ENCODE measurements around the gene TFIP11. TPM values are rescaled to one million over a fixed set of nuclear protein-coding genes. Genes with fewer than 3 reads are reported as not detected.

Gene TFIP11
- total and polyA plus RNA-seq, 5 donors from 2014 or later, result 31.9 to 109 (median 40.8) TPM

- H3K27ac Mint-ChIP-seq, result no peak overlapping the region
- ATAC-seq (ENCODE audit: low read depth in 2 of 2), result no peak
- Histone ChIP-seq H3K27me3 (ENCODE audit: control insufficient read depth, insufficient read depth, low read length) (no peaks in the 10 kb centered on the region), H3K36me3 (ENCODE audit: control insufficient read depth, insufficient read depth, low read length) (peaks cover 38% of the 10 kb centered on the region), H3K9me3 (ENCODE audit: control insufficient read depth in 2 of 2, low read length in 2 of 2) (no peaks in the 10 kb centered on the region), H3K4me3 (ENCODE audit: low read depth, low read length) (no peak overlapping the region), H3K27ac (ENCODE audit: insufficient read depth, low read length, poor library complexity, severe bottlenecking) (no peak overlapping the region), H3K4me1 (ENCODE audit: control insufficient read depth, insufficient read depth, low read length, poor library complexity, severe bottlenecking) (no peaks in the 10 kb centered on the region)
- no peaks in the 10 kb centered on the region for H3K27me3 Mint-ChIP-seq
- H3K36me3 Mint-ChIP-seq, result peaks cover 32% of the 10 kb centered on the region
- DNase-seq, result no peak
- H3K9me3 Mint-ChIP-seq, result peaks cover 0 to 2% (median 0%) of the 10 kb centered on the region in 7 donors
- no peak overlapping the region for H3K4me3 Mint-ChIP-seq
- H3K4me1 Mint-ChIP-seq, result no peaks in the 10 kb centered on the region
Observed at GRCh38 chr22:26452236-26453016, 59.8 kb downstream of the TFIP11 start.

GRCh38 chr22:26450453-26451185 is 61.7 kb downstream of the TFIP11 start:
- Mint-ChIP-seq H3K9me3 (peaks cover 0 to 2% (median 0%) of the 10 kb centered on the region in 7 donors), H3K27ac (peak overlapping the region in 1 of 3 donors; percentile 20), H3K4me3 (no peak overlapping the region), H3K36me3 (peaks cover 23% of the 10 kb centered on the region), H3K27me3 (no peaks in the 10 kb centered on the region), H3K4me1 (no peaks in the 10 kb centered on the region)
- Histone ChIP-seq H3K4me3 (ENCODE audit: low read depth, low read length) (no peak overlapping the region), H3K27me3 (ENCODE audit: control insufficient read depth, insufficient read depth, low read length) (no peaks in the 10 kb centered on the region), H3K9me3 (ENCODE audit: control insufficient read depth in 2 of 2, low read length in 2 of 2) (no peaks in the 10 kb centered on the region), H3K27ac (ENCODE audit: insufficient read depth, low read length, poor library complexity, severe bottlenecking) (no peak overlapping the region), H3K36me3 (ENCODE audit: control insufficient read depth, insufficient read depth, low read length) (peaks cover 29% of the 10 kb centered on the region), H3K4me1 (ENCODE audit: control insufficient read depth, insufficient read depth, low read length, poor library complexity, severe bottlenecking) (no peaks in the 10 kb centered on the region)
- no peak for DNase-seq
- no peak for ATAC-seq (ENCODE audit: low read depth in 2 of 2)

- no peaks in the 10 kb centered on the region for H3K27me3 Mint-ChIP-seq
- peaks cover 19% of the 10 kb centered on the region for H3K36me3 Mint-ChIP-seq
- no peaks in the 10 kb centered on the region for H3K4me1 ChIP-seq (ENCODE audit: control insufficient read depth, insufficient read depth, low read length, poor library complexity, severe bottlenecking)
- no peak for DNase-seq
- peaks cover 30% of the 10 kb centered on the region for H3K36me3 ChIP-seq (ENCODE audit: control insufficient read depth, insufficient read depth, low read length)
- H3K4me1 Mint-ChIP-seq, result peaks cover 0 to 4% (median 3%) of the 10 kb centered on the region in 4 donors
- no peak overlapping the region for H3K4me3 Mint-ChIP-seq
- no peaks in the 10 kb centered on the region for H3K9me3 ChIP-seq (ENCODE audit: control insufficient read depth in 2 of 2, low read length in 2 of 2)
- H3K4me3 ChIP-seq (ENCODE audit: low read depth, low read length), result no peak overlapping the region
- ATAC-seq (ENCODE audit: low read depth in 2 of 2), result no peak
- H3K27ac Mint-ChIP-seq, result no peak overlapping the region
- no peaks in the 10 kb centered on the region for H3K27me3 ChIP-seq (ENCODE audit: control insufficient read depth, insufficient read depth, low read length)
- H3K9me3 Mint-ChIP-seq, result peaks cover 0 to 2% (median 0%) of the 10 kb centered on the region in 7 donors
- H3K27ac ChIP-seq (ENCODE audit: insufficient read depth, low read length, poor library complexity, severe bottlenecking), result no peak overlapping the region
Observed at GRCh38 chr22:26448941-26449340, 63.3 kb downstream of the TFIP11 start.

- H3K4me1 ChIP-seq (ENCODE audit: control insufficient read depth, insufficient read depth, low read length, poor library complexity, severe bottlenecking), result no peaks in the 10 kb centered on the region
- ATAC-seq (ENCODE audit: low read depth in 2 of 2), result no peak
- Mint-ChIP-seq H3K36me3 (peaks cover 19% of the 10 kb centered on the region), H3K4me3 (peak overlapping the region in 1 of 4 donors; percentile 64), H3K27ac (peak overlapping the region in 1 of 3 donors; percentile 55), H3K9me3 (no peaks in the 10 kb centered on the region), H3K27me3 (no peaks in the 10 kb centered on the region), H3K4me1 (peaks cover 0 to 4% (median 3%) of the 10 kb centered on the region in 4 donors)
- no peaks in the 10 kb centered on the region for H3K9me3 ChIP-seq (ENCODE audit: control insufficient read depth in 2 of 2, low read length in 2 of 2)
- H3K36me3 ChIP-seq (ENCODE audit: control insufficient read depth, insufficient read depth, low read length), result peaks cover 29% of the 10 kb centered on the region
- no peaks in the 10 kb centered on the region for H3K27me3 ChIP-seq (ENCODE audit: control insufficient read depth, insufficient read depth, low read length)
- DNase-seq, result no peak
- no peak overlapping the region for H3K27ac ChIP-seq (ENCODE audit: insufficient read depth, low read length, poor library complexity, severe bottlenecking)
- no peak overlapping the region for H3K4me3 ChIP-seq (ENCODE audit: low read depth, low read length)
Observed at GRCh38 chr22:26448334-26448733, 63.9 kb downstream of the TFIP11 start.

GRCh38 chr22:26447584-26448329 is 64.5 kb downstream of the TFIP11 start:
- H3K4me3 Mint-ChIP-seq, result no peak overlapping the region
- H3K4me1 Mint-ChIP-seq, result peaks cover 0 to 4% (median 3%) of the 10 kb centered on the region in 4 donors
- Histone ChIP-seq H3K9me3 (ENCODE audit: control insufficient read depth in 2 of 2, low read length in 2 of 2) (no peaks in the 10 kb centered on the region), H3K27me3 (ENCODE audit: control insufficient read depth, insufficient read depth, low read length) (no peaks in the 10 kb centered on the region), H3K27ac (ENCODE audit: insufficient read depth, low read length, poor library complexity, severe bottlenecking) (no peak overlapping the region), H3K4me1 (ENCODE audit: control insufficient read depth, insufficient read depth, low read length, poor library complexity, severe bottlenecking) (no peaks in the 10 kb centered on the region), H3K4me3 (ENCODE audit: low read depth, low read length) (no peak overlapping the region), H3K36me3 (ENCODE audit: control insufficient read depth, insufficient read depth, low read length) (peaks cover 26% of the 10 kb centered on the region)
- H3K27me3 Mint-ChIP-seq, result no peaks in the 10 kb centered on the region
- H3K27ac Mint-ChIP-seq, result peak overlapping the region in 2 of 3 donors; percentile 55 to 69
- no peaks in the 10 kb centered on the region for H3K9me3 Mint-ChIP-seq
- DNase-seq (no peak), ATAC-seq (ENCODE audit: low read depth in 2 of 2) (no peak)
- peaks cover 19% of the 10 kb centered on the region for H3K36me3 Mint-ChIP-seq

- Histone ChIP-seq H3K9me3 (ENCODE audit: control insufficient read depth in 2 of 2, low read length in 2 of 2) (no peaks in the 10 kb centered on the region), H3K36me3 (ENCODE audit: control insufficient read depth, insufficient read depth, low read length) (peaks cover 23% of the 10 kb centered on the region), H3K27me3 (ENCODE audit: control insufficient read depth, insufficient read depth, low read length) (no peaks in the 10 kb centered on the region), H3K4me3 (ENCODE audit: low read depth, low read length) (no peak overlapping the region), H3K27ac (ENCODE audit: insufficient read depth, low read length, poor library complexity, severe bottlenecking) (no peak overlapping the region), H3K4me1 (ENCODE audit: control insufficient read depth, insufficient read depth, low read length, poor library complexity, severe bottlenecking) (no peaks in the 10 kb centered on the region)
- no peak for ATAC-seq (ENCODE audit: low read depth in 2 of 2)
- DNase-seq, result no peak
- H3K4me3 Mint-ChIP-seq, result no peak overlapping the region
- peaks cover 11% of the 10 kb centered on the region for H3K36me3 Mint-ChIP-seq
- peak overlapping the region in 1 of 3 donors; percentile 66 for H3K27ac Mint-ChIP-seq
- H3K4me1 Mint-ChIP-seq, result peaks cover 0 to 4% (median 3%) of the 10 kb centered on the region in 4 donors
- no peaks in the 10 kb centered on the region for H3K9me3 Mint-ChIP-seq
- H3K27me3 Mint-ChIP-seq, result no peaks in the 10 kb centered on the region
Observed at GRCh38 chr22:26446808-26447515, 65.3 kb downstream of the TFIP11 start.

- H3K4me3 Mint-ChIP-seq, result no peak overlapping the region
- H3K4me1 Mint-ChIP-seq, result peaks cover 0 to 4% (median 4%) of the 10 kb centered on the region in 4 donors
- peaks cover 3% of the 10 kb centered on the region for H3K36me3 Mint-ChIP-seq
- no peaks in the 10 kb centered on the region for H3K27me3 Mint-ChIP-seq
- no peaks in the 10 kb centered on the region for H3K9me3 Mint-ChIP-seq
- Histone ChIP-seq H3K27me3 (ENCODE audit: control insufficient read depth, insufficient read depth, low read length) (no peaks in the 10 kb centered on the region), H3K27ac (ENCODE audit: insufficient read depth, low read length, poor library complexity, severe bottlenecking) (no peak overlapping the region), H3K9me3 (ENCODE audit: control insufficient read depth in 2 of 2, low read length in 2 of 2) (no peaks in the 10 kb centered on the region), H3K36me3 (ENCODE audit: control insufficient read depth, insufficient read depth, low read length) (peaks cover 15% of the 10 kb centered on the region), H3K4me1 (ENCODE audit: control insufficient read depth, insufficient read depth, low read length, poor library complexity, severe bottlenecking) (no peaks in the 10 kb centered on the region), H3K4me3 (ENCODE audit: low read depth, low read length) (no peak overlapping the region)
- H3K27ac Mint-ChIP-seq, result peak overlapping the region in 1 of 3 donors; percentile 78
- DNase-seq, result no peak
- no peak for ATAC-seq (ENCODE audit: low read depth in 2 of 2)
Observed at GRCh38 chr22:26445577-26446275, 66.5 kb downstream of the TFIP11 start.
